ENCODE data around the gene DOCK1. TPM values are rescaled to one million over a fixed set of nuclear protein-coding genes. Genes with fewer than 3 reads are reported as not detected.

DOCK1 gene
- total RNA-seq, 4 donors from 2014 or later = 4.3 to 6.0 (median 4.8) TPM

DNA sequence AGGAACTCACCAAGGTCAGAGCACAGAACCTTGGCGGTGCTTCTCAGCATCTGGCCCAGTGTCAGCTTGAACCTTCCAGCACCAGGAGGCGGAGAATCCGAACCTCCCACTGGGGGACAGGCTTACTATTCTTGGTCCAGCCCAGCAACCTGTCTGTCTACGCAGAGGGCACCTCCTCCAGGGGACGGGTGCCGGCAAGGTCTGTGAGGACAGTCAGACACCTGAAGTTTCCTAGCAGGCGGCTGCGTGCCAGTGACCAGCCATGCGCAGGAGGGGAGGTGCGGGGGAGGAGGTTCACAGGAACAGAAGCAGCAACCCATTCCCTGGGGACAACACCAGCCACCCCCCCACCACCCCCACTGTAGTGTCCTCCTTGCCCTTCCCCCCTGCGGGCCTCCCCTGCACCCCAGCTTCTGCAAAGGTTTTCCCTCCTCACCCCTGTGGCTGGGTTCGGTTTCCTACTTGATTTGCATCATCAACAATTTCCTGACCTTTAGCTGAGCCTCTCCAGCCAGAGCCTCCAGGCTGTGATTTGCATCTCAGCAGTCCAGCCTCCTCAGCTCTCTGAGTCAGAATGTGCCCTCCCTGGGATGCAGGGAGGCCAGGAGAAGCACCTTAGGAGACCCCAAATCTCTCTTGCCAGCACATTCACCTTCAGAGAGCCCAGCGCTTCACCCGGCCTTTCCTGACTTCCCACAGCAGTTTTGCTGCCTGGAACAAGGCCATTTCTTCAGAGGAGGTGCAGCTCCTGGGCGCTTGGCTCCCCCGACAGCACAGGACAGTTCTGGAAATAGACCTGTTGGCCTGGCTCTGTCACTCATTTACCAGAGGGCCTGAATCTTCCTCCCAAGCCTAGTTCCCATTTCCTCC lies 536.4 kb downstream of the DOCK1 start:
- intact Hi-C loops (cut with DNase I; ENCODE audit: low total_unique reads) (no loop called here), in situ Hi-C loops (cut with MboI; ENCODE audit: low sequenced_read_pairs in 4 of 4) (no loop called here)
- Histone ChIP-seq H3K9me3 (no peaks in the 10 kb centered on the region), H3K36me3 (no peaks in the 10 kb centered on the region), H3K27ac (no peak overlapping the region), H3K4me1 (no peaks in the 10 kb centered on the region), H3K27me3 (no peaks in the 10 kb centered on the region), H3K4me3 (no peak overlapping the region)
- ATAC-seq (no peak), DNase-seq (no peak)
- no peak for TF ChIP-seq POLR2A (IDR thresholded peaks at IDR 0.05)
- TF ChIP-seq, protein P1, sequence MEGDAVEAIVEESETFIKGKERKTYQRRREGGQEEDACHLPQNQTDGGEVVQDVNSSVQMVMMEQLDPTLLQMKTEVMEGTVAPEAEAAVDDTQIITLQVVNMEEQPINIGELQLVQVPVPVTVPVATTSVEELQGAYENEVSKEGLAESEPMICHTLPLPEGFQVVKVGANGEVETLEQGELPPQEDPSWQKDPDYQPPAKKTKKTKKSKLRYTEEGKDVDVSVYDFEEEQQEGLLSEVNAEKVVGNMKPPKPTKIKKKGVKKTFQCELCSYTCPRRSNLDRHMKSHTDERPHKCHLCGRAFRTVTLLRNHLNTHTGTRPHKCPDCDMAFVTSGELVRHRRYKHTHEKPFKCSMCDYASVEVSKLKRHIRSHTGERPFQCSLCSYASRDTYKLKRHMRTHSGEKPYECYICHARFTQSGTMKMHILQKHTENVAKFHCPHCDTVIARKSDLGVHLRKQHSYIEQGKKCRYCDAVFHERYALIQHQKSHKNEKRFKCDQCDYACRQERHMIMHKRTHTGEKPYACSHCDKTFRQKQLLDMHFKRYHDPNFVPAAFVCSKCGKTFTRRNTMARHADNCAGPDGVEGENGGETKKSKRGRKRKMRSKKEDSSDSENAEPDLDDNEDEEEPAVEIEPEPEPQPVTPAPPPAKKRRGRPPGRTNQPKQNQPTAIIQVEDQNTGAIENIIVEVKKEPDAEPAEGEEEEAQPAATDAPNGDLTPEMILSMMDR (IDR thresholded peaks at IDR 0.05 in 4 of 5, conservative IDR thresholded peaks at IDR 0.05 in 1 of 5) = no peak

DNA sequence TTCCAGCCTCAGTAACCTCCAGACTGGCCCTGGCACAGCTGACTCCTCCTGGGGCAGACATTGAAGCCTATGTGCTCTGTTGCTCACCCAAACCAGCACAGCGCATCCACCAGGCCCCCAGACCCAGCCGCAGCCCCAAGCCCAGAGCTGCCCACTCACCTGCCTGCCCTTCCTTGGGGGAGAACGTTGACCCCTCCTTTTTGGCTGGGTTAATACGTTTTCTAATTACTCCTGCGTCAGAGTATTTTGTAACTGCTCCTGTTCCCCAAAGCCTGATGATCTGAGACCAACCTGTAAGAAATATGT lies 536.9 kb downstream of the DOCK1 start:
- no peak for ATAC-seq
- H3K9me3 ChIP-seq = no peaks in the 10 kb centered on the region
- H3K27me3 ChIP-seq = no peaks in the 10 kb centered on the region
- no peak overlapping the region for H3K4me3 ChIP-seq
- DNase-seq = no peak
- in situ Hi-C loops (cut with MboI; ENCODE audit: low sequenced_read_pairs in 4 of 4) = no loop called here
- H3K4me1 ChIP-seq = no peaks in the 10 kb centered on the region
- no peak overlapping the region for H3K27ac ChIP-seq
- TF ChIP-seq POLR2A (IDR thresholded peaks at IDR 0.05) = no peak
- TF ChIP-seq, protein P1 (IDR thresholded peaks at IDR 0.05 in 4 of 5, conservative IDR thresholded peaks at IDR 0.05 in 1 of 5) = no peak
- H3K36me3 ChIP-seq = no peaks in the 10 kb centered on the region
- intact Hi-C loops (cut with DNase I; ENCODE audit: low total_unique reads) = no loop called here

DNA sequence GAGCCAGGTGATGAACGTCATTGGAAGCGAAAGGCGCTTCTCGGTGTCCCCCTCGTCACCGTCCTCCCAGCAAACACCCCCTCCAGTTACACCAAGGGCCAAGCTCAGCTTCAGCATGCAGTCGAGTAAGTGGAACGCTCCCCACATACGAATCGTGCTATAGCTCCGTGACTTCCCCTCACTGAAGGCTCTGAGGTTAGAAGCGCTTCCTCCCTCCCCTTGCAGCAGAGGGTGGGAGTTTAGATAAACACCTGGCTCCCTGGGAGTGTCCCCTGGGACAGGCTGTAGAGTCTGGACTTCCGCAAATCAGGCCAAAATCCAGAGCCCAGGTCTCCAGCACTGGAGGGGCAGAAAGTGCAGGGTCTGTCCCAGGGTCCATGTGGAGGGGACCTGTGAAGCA lies 538.9 kb downstream of the DOCK1 start:
- no peak overlapping the region for H3K4me3 ChIP-seq
- no peaks in the 10 kb centered on the region for H3K9me3 ChIP-seq
- intact Hi-C loops (cut with DNase I; ENCODE audit: low total_unique reads) (no loop called here), in situ Hi-C loops (cut with MboI; ENCODE audit: low sequenced_read_pairs in 4 of 4) (no loop called here)
- H3K36me3 ChIP-seq = no peaks in the 10 kb centered on the region
- no peak for ATAC-seq
- no peaks in the 10 kb centered on the region for H3K4me1 ChIP-seq
- H3K27ac ChIP-seq = no peak overlapping the region
- TF ChIP-seq, protein P1 (IDR thresholded peaks at IDR 0.05 in 4 of 5, conservative IDR thresholded peaks at IDR 0.05 in 1 of 5) = no peak
- no peak for TF ChIP-seq POLR2A (IDR thresholded peaks at IDR 0.05)
- no peaks in the 10 kb centered on the region for H3K27me3 ChIP-seq
- DNase-seq = no peak

DNA sequence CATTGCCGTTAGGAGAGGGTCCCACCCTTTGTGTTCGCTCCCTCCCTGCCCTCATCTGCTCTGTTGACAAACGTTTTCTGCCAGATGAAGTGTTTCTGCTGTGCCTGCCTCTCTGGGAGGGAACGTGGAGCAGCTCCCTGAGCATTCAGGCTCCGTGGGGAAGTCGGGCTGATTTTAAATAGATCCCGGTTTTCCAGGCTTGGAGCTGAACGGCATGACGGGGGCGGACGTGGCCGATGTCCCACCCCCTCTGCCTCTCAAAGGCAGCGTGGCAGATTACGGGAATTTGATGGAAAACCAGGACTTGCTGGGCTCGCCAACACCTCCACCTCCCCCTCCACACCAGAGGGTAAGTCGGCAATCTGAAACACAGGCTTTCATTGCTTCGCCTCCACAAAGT lies 542.0 kb downstream of the DOCK1 start:
- no peak for TF ChIP-seq POLR2A (IDR thresholded peaks at IDR 0.05)
- TF ChIP-seq, protein P1 (IDR thresholded peaks at IDR 0.05 in 4 of 5, conservative IDR thresholded peaks at IDR 0.05 in 1 of 5) = no peak
- Histone ChIP-seq H3K27ac (no peak overlapping the region), H3K4me3 (no peak overlapping the region), H3K9me3 (no peaks in the 10 kb centered on the region), H3K4me1 (no peaks in the 10 kb centered on the region), H3K36me3 (no peaks in the 10 kb centered on the region), H3K27me3 (no peaks in the 10 kb centered on the region)
- ATAC-seq = no peak
- in situ Hi-C loops (cut with MboI; ENCODE audit: low sequenced_read_pairs in 4 of 4) (no loop called here), intact Hi-C loops (cut with DNase I; ENCODE audit: low total_unique reads) (no loop called here)
- DNase-seq = no peak

DNA sequence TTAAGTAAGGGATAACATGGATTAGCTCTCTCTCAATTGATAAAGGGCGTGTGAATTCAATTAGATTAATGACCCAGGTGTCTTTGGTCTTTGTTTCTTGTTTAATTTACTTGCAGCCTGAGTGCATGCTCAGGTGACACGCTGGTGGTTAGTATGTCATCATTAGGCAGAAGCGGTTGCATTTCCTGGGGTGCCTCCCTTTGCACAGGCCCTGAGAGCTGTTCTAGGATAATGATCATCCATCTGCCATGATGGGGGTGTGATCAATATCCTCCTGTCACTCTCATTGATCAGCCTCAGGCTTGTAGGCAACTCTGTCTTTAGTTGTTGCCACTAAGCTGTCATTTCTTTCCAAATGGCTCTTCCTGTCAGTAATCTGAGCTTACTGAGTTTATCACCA lies 544.3 kb downstream of the DOCK1 start:
- H3K4me1 ChIP-seq = no peaks in the 10 kb centered on the region
- in situ Hi-C loops (cut with MboI; ENCODE audit: low sequenced_read_pairs in 4 of 4) = no loop called here
- H3K4me3 ChIP-seq = no peak overlapping the region
- no peaks in the 10 kb centered on the region for H3K36me3 ChIP-seq
- no peaks in the 10 kb centered on the region for H3K9me3 ChIP-seq
- TF ChIP-seq, protein P1 (IDR thresholded peaks at IDR 0.05 in 4 of 5, conservative IDR thresholded peaks at IDR 0.05 in 1 of 5) = no peak
- TF ChIP-seq POLR2A (IDR thresholded peaks at IDR 0.05) = no peak
- no peak overlapping the region for H3K27ac ChIP-seq
- DNase-seq (no peak), ATAC-seq (no peak)
- intact Hi-C loops (cut with DNase I; ENCODE audit: low total_unique reads) = no loop called here
- no peaks in the 10 kb centered on the region for H3K27me3 ChIP-seq

Data from gastrocnemius medialis (tissue), 4 donors.